ENCODE data around the gene TAOK1.

- TF ChIP-seq CTCF (IDR thresholded peaks at IDR 0.05; ENCODE audit: insufficient read depth, low read depth, low read length) (no peak), EZH2 (IDR thresholded peaks at IDR 0.05; ENCODE audit: insufficient read depth, low read length) (no peak)
Measured at GRCh38 chr17:29592850-29593551, 202.8 kb downstream of the TAOK1 start, which contains the start of gene ANKRD13B.

All from astrocyte (in vitro differentiated cells and primary cell).